CD4-positive, alpha-beta T cell treated with Interleukin-12 subunit alpha and Interleukin-12 subunit beta, for 1 hour (primary cell): ENCODE data around the gene KRTAP9-4.
"Not testable (repeated sequence)": the region's sequence is repeated elsewhere in the genome, so short reads cannot be mapped to it uniquely, and the experiment has no call there.

Experiments
- DNase-seq: peaks from one replicate; pipeline ENCODE4 v3.0.0-alpha.2; 2020

KRTAP9-4 gene

GRCh38 chr17:41265078-41265477, 15.6 kb downstream of the KRTAP9-4 start, which contains the start of gene KRTAP9-6:
Gene KRTAP9-6, plus strand, starts transcription at chr17:41265378. Its CDS starts 0 bp downstream, at chr17:41265378.
- DNase-seq = no peak

- no peak for DNase-seq
These were observed 18.2 kb downstream of the KRTAP9-4 start for GRCh38 chr17:41267711-41268110.

GRCh38 chr17:41271323-41271722, 21.8 kb downstream of the KRTAP9-4 start:
- not testable (repeated sequence) for DNase-seq

GRCh38 chr17:41271858-41272257, 22.4 kb downstream of the KRTAP9-4 start:
- no peak for DNase-seq

- DNase-seq = not testable (repeated sequence)
These were observed 26.2 kb downstream of the KRTAP9-4 start, which contains the start of gene KRTAP9-7 for GRCh38 chr17:41275648-41276190. Gene KRTAP9-7, plus strand, starts transcription at chr17:41275698. Its CDS starts 0 bp downstream, at chr17:41275698.

- no peak for DNase-seq
These were observed 28.9 kb downstream of the KRTAP9-4 start for GRCh38 chr17:41278176-41278955.

GRCh38 chr17:41284043-41284442, 34.6 kb downstream of the KRTAP9-4 start:
- no peak for DNase-seq

- DNase-seq = no peak
These were observed 35.1 kb downstream of the KRTAP9-4 start for GRCh38 chr17:41284546-41284945.

GRCh38 chr17:41287050-41287449, 37.6 kb downstream of the KRTAP9-4 start:
- no peak for DNase-seq

- DNase-seq = no peak
These were observed 44.5 kb downstream of the KRTAP9-4 start for GRCh38 chr17:41294016-41294415.

GRCh38 chr17:41296846-41297245, 47.4 kb downstream of the KRTAP9-4 start:
- DNase-seq = no peak

- no peak for DNase-seq
These were observed 49.1 kb downstream of the KRTAP9-4 start for GRCh38 chr17:41298458-41299135.
